GM12865 (cell line): ENCODE results near the gene RAB6B.

Experiments used
- DNase-seq: peaks from one replicate; pipeline ENCODE4 v3.0.0; 2010; ENCODE audit warnings: low read depth
- H3K4me3 ChIP-seq: 2 replicates; pipeline ENCODE4 v1.5.1; 2011; ENCODE audit warnings: mild to moderate bottlenecking, low read depth, low read length, control low read depth
- CTCF ChIP-seq: IDR thresholded peaks from 2 replicates; pipeline ENCODE4 v1.5.1; 2011; ENCODE audit warnings: low read length, control low read depth, low read depth, inconsistent platforms; ENCODE audit not compliant: insufficient read depth; ENCODE audit errors: missing control alignments

Gene RAB6B

GRCh38 chr3:133921592-133921991, 25.9 kb upstream of the RAB6B start:
- DNase-seq: no peak
- no peak for TF ChIP-seq CTCF
- no peak overlapping the region for H3K4me3 ChIP-seq

GRCh38 chr3:133917144-133917543, 21.5 kb upstream of the RAB6B start:
- no peak overlapping the region for H3K4me3 ChIP-seq
- TF ChIP-seq CTCF: no peak
- no peak for DNase-seq

GRCh38 chr3:133915685-133916658, 20.3 kb upstream of the RAB6B start:
- no peak for DNase-seq
- no peak for TF ChIP-seq CTCF
- no peak overlapping the region for H3K4me3 ChIP-seq

GRCh38 chr3:133914839-133915600, 19.3 kb upstream of the RAB6B start:
- no peak for TF ChIP-seq CTCF
- no peak overlapping the region for H3K4me3 ChIP-seq
- DNase-seq: no peak

GRCh38 chr3:133910422-133910821, 14.7 kb upstream of the RAB6B start:
- no peak for TF ChIP-seq CTCF
- no peak for DNase-seq
- no peak overlapping the region for H3K4me3 ChIP-seq

- no peak for DNase-seq
- TF ChIP-seq CTCF: no peak
- no peak overlapping the region for H3K4me3 ChIP-seq
Observed at GRCh38 chr3:133905376-133905775, 9.7 kb upstream of the RAB6B start.
